Stimulated activated naive CD8-positive, alpha-beta T cell treated with anti-CD3 and anti-CD28 coated beads, Interleukin-15, Interleukin-2, amounts not matched to agents 100 U/mL and 50 U/mL, for 24 hours (primary cell): ENCODE data around the gene ERBB3.

Experiments used
- ATAC-seq: fragments of 150-1000 bp; cut with Tn5 transposase; one replicate; pipeline ENCODE4 v1.10.0; 2021
- DNase-seq: peaks from one replicate; pipeline ENCODE4 v3.0.0; 2021

The ERBB3 gene

DNA sequence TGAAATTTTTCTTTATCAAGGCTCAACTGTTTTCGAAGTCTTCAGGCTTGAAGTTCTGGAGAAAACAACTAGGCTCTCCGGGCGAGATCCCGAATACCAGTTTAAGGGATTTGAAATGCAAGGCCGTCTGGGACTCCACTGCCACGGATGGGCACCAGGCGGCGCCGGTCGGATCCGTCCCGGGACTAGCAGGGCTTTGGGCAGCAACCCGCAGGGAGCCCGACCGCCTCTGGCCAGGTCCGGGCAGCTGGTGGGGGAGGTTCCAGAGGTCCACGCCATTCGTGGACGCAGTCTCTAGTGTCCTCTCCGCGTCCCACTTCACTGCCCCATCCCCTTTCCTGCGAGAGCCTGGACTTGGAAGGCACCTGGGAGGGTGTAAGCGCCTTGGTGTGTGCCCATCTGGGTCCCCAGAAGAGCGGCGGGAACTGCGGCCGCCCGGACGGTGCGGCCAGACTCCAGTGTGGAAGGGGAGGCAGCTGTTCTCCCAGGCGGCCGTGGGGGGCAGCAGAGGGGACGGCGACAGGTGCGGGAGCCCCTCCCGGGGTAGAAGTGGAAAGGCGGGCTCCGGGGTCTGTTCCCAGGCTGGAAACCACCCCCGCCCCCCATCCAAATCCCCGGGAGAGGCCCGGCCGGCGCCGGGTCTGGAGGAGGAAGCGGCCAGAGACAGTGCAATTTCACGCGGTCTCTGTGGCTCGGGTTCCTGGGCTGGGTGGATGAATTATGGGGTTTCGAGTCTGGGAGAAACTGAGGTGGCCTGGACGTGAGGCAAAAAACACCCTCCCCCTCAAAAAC is 838 bp upstream of the ERBB3 start:
- peak; percentile 70 for DNase-seq
- ATAC-seq = peak; percentile 51

DNA sequence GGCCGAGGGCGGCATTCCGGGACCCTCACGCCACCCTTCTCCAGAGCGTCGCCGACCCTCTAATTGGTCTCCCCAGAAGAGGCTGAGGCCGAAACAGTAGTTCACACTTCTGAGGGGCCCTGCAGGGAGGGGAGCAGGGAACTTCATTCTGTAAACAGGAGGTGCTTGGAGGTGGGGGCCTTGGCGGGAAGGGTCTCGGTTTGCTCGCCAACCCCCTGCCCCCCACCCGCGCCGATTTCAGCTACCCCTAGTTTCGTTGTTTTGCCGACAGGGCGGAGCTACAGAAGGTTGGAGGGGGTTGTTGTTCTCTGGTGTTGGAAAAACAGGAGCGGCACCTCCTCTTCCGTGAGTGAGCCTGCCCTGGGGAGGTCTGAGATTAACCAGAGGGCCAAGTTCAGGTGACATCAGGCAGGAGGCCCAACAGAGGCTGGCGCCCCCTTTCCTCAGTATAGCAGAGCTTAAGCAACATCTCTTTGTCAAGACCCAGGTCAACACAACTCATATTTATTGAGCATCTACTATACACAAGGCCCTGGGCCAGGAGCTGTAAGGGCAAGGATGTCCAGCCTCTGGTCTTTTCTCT is 682 bp downstream of the ERBB3 start:
- DNase-seq = no peak
- ATAC-seq = no peak

DNA sequence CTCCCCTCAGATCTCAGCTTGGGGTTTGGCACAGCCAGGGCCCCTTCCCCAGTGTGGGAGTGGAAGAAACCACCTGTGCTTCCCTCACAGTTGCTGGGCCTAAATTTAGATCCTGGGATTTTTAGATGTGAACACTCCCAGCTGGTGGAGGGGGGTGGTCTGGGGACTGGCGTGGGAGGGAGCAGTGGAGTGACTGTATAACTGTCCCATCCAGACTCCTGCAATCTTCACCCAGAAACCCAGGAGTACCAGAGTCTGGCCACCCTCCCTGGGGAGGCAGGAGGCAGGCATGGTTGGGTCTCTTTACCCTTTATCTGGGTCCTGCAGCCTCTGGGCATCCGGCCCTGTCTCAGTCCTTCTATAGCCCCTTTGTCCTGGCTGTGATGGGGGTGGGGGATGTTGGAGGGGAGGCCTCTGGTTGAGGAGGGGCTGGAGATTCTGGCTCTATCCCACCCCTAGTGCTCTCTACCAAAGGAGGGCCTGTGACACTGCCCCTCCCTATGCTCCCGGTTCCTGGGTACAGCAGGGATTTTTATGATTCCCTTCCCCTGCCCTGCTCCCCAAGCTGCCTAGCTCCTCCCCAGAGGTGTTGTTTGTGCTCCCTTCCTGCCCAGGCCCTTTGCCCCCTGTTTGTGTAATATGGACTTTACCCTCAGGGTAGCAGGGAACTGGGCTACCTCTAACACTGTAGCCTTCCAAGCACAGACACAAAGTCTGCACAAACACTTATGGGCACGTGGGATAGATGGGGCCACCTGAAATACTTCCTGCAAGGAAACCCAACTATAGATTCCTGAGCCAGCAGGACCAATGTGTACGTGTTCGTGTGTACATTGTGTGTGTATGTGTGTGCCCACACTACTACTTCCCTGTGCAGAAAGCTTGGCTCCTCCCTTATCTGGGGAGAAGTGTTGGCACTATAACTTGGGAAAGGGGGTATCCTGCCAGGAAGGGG is 1.7 kb downstream of the ERBB3 start:
- DNase-seq (no peak), ATAC-seq (no peak)

DNA sequence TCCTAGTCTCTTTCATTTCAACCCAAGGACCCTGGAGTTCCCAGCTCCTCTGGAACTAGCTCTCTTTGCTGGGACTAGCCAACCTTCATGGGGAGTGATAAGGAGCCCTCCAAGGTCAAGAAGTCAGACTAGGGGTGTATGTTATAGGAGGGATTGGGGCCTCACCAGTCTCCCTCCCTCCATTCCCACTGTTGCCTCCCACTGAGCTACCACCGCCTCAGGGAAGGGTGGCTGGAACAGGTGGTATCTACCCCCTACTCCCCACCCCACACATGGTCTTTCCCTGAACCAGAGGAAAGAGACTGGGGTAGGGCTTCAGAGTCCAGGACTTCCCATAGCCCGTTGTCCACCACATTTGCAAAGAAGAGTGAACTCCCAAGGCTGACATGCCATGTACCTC is 2.4 kb downstream of the ERBB3 start:
- ATAC-seq = no peak
- DNase-seq = no peak

DNA sequence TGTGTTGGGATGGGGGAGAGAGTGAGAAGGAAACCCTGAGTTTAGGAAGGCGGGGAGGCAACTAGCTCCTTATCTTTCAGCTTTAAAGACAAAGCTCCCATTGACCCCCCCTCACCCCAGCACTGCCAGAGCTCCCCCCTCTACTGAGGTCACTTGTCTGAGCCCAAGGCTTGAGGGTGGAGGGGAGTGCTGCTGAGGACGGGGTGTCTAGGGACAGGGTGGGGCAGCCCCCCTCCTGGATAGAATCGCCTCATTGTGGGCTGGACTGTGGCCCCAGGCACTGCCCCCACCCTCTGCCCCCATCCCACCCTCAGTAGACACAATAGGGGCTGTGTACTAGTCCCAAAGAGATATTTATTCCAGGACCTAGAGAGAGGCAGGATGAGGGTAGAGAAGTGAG is 3.0 kb downstream of the ERBB3 start:
- no peak for ATAC-seq
- no peak for DNase-seq

DNA sequence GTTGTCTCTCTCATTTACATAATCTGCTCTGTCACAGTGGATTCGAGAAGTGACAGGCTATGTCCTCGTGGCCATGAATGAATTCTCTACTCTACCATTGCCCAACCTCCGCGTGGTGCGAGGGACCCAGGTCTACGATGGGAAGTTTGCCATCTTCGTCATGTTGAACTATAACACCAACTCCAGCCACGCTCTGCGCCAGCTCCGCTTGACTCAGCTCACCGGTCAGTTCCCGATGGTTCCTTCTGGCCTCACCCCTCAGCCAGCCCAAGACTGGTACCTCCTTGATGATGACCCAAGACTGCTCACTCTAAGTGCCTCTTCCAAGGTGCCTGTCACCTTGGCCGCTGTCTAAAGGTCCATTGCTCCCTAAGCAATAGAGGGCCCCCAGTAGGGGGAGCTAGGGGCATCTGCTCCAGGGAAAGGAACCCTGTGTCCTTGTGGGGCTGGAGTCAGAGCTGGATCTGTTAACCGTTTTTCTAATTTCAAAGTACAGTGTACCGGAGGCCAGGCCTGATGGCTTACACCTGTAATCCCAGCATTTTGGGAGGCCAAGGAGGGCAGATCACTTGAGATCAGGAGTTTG is 5.1 kb downstream of the ERBB3 start:
- ATAC-seq (peak; percentile 42), DNase-seq (peak; percentile 64)

DNA sequence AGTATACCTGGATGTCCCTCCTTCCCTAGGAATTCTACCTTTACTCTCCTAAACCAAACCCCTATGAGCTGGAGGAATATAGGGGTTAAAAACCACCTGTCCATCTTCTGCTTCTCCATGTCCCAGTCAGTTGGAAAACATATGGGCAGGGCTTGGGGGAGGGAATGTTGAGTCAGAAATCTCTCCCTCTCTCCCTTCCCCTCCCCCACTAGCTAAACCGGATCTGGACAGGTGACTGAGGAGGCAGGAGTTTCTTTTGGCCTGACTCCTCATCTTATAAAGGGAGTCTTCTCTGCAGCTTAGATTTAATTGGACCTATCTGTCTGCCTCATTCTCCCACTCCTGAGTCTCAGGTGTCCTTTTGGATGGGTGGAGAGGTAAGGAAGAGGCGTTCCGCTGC is 6.1 kb downstream of the ERBB3 start:
- no peak for ATAC-seq
- DNase-seq = no peak

DNA sequence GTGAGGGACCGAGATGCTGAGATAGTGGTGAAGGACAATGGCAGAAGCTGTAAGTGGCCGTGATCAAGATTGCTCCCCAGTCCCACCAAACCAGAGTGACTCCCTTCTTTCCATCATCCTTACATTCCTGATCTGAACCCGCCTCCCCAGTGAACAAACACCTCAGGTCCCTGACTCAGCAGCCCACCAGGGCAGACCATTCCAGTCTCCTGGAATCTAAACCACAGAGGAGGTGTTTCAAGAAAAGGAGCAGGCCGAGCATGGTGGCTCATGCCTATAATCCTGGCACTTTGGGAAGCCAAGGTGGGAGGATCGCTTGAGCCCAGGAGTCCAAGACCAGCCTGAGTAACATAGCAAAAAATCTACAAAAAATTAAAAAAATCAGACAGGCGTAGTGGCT is 6.6 kb downstream of the ERBB3 start:
- ATAC-seq = no peak
- no peak for DNase-seq

DNA sequence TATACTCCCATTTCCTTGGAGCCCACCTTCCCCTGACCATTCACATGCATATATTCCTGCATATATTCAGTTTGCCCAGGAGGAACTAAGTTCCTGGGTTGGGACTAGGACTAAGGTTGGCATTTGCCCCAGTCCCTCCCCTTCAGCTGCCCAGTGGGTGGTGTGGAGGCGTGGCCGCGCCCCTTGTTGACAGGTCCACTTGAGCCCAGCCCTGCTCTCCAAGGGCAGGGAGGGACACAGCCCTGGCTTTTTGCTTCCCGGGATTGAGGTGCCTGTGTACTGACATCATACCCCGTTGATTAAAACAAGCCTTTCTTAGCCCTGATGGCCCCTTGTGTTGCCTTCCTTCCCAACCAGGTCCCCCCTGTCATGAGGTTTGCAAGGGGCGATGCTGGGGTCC is 7.3 kb downstream of the ERBB3 start:
- no peak for ATAC-seq
- DNase-seq = no peak

DNA sequence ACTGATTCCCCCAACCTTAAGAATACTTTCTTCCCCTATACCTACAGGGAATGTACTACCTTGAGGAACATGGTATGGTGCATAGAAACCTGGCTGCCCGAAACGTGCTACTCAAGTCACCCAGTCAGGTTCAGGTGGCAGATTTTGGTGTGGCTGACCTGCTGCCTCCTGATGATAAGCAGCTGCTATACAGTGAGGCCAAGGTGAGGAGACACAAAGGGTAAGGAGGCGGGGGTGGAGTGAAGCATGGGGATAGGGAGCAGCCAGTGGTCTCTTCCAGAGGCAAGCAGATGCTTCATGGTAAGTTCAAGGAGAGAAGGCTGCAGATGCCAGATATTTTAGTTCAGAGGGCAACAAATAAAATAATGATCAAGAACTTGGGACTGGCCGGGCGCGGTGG is 17.8 kb downstream of the ERBB3 start:
- no peak for DNase-seq
- no peak for ATAC-seq

DNA sequence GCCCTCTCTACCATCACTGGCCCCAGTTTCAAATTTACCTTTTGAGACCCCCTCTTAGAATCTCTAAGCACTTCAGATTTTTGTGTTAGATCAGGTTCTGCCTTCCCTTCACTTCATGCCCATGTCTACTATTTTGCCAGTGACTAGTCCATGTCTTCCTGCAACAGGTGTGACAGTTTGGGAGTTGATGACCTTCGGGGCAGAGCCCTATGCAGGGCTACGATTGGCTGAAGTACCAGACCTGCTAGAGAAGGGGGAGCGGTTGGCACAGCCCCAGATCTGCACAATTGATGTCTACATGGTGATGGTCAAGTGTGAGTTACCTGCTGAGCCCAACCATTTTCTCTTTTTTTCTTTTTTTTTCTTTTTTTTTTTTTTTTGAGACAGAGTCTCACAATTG is 18.6 kb downstream of the ERBB3 start:
- DNase-seq (no peak), ATAC-seq (no peak)

DNA sequence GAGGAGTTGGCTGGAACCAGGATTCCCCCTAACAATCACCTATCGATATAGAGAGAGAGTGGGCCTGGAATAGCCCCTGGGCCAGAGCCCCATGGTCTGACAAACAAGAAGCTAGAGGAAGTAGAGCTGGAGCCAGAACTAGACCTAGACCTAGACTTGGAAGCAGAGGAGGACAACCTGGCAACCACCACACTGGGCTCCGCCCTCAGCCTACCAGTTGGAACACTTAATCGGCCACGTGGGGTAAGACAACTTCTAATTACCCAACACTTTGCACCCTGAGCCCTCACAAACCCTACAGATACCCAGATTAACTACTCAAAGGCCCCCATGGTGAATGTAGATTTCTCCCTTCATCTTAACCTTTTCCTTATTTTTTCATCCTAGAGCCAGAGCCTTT is 19.8 kb downstream of the ERBB3 start:
- DNase-seq (no peak), ATAC-seq (no peak)

DNA sequence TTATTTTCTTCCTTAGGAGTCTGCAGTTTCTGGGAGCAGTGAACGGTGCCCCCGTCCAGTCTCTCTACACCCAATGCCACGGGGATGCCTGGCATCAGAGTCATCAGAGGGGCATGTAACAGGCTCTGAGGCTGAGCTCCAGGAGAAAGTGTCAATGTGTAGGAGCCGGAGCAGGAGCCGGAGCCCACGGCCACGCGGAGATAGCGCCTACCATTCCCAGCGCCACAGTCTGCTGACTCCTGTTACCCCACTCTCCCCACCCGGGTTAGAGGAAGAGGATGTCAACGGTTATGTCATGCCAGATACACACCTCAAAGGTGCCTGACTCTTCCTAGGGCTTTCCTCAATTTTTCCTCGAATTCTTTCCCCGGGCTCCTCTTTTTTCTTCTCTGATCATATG is 21.1 kb downstream of the ERBB3 start:
- ATAC-seq (no peak), DNase-seq (no peak)

DNA sequence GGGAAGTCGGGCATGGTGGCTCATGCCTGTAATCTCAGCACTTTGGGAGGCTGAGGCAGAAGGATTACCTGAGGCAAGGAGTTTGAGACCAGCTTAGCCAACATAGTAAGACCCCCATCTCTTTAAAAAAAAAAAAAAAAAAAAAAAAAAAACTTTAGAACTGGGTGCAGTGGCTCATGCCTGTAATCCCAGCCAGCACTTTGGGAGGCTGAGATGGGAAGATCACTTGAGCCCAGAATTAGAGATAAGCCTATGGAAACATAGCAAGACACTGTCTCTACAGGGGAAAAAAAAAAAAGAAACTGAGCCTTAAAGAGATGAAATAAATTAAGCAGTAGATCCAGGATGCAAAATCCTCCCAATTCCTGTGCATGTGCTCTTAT is 22.7 kb downstream of the ERBB3 start:
- no peak for ATAC-seq

DNA sequence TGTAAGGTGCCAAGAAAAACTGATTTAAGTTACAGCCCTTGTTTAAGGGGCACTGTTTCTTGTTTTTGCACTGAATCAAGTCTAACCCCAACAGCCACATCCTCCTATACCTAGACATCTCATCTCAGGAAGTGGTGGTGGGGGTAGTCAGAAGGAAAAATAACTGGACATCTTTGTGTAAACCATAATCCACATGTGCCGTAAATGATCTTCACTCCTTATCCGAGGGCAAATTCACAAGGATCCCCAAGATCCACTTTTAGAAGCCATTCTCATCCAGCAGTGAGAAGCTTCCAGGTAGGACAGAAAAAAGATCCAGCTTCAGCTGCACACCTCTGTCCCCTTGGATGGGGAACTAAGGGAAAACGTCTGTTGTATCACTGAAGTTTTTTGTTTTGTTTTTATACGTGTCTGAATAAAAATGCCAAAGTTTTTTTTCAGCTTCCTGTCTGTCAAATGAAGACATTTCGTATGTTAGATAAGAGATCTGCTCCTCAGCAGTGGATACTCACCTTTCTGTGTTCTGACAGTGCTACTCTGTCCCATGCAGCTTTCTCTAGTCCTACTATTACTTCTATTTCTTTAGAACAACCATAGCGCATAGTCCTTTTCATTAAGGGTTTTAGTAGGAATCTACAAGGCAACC is 23.2 kb downstream of the ERBB3 start:
- DNase-seq = no peak
- ATAC-seq = no peak

More for the DNA sequence above, 22.7 kb downstream of the ERBB3 start:
- DNase-seq = no peak

DNA sequence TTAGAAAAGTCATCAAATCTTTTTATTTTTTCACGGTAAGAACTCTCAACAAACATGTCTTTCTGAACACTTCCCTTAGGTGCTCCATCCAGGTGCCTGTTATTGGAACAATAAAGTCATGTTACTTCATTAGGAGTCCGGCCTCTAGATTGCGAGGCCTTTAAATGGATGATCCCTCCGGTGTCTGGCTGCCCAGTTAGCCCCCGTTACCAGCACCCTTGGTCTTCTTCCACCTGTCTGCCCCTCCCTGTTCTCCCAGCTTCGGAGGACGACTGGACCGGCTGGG is 23.8 kb downstream of the ERBB3 start:
- DNase-seq = no peak
- no peak for ATAC-seq

DNA sequence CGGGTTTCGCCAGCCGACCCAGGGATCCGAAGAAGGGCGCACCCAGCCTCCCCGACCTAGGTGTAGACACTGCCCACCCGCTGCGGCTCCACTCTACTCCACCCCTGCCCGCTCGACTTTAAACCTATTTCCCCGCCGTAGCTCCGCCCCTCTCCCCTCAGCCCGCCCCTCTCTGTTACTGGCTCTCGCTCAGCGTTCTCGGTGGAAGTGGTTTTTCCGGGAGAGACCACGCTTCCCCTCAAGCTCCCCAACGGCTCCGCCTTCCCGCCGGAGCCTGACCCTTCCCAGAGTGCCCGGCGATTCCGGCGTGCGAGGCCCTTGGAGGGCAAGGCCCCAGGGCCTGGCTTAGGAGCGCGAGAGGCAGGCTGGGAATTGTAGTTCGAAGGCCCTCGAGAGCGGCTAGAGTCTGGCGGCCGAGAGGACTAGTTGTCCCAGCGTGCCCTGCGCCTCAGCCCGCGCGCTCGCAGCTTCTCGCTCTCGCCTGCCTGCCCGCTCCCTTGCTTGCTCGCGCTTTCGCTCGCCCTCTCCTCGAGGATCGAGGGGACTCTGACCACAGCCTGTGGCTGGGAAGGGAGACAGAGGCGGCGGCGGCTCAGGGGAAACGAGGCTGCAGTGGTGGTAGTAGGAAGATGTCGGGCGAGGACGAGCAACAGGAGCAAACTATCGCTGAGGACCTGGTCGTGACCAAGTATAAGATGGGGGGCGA is 24.3 kb downstream of the ERBB3 start, which contains the start of gene PA2G4:
TSS of gene PA2G4 (plus strand) at position 451 of the 706 bp plus-strand sequence. CDS start at position 630, 179 bp downstream.
- ATAC-seq (peak; percentile 99), DNase-seq (peak; percentile 98)

DNA sequence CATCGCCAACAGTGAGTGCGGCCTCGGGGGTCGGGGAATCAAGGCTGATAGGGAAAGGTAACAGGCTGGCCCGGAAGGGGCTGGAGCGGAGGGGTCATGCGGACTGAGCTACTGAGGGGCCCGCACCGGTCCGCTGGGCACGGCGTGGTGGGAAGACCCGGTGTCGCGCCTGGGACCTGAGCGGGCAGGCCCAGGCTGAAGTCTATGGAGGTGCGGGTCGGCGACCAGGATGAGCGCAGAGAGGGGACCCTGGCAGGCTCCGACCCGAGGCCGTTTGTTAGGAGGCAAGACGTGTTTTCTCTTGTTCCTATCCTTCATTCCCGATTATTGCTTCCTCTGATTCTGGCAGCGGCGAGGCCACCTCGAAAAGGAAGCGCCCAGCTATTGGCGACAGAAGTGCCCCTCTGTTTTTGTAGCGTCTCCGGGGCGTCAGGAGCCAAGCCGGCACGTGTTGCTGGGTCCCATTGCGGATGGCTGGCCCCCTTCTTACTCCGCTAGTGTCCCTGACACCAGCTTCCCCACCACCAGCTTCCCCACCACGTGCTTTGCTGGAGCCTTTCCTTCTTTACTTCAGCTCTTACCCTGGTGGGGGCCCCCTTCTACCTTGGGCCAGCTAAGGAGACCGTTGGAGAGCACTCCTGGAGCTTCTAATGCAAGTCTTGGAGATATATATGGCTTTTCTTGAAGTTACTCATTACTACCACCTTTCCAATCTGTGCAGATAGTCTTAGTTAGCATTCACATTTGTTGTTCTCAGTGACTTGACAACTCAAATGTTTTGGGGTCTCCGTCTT is 25.0 kb downstream of the ERBB3 start:
- peak; percentile 43 for DNase-seq

DNA sequence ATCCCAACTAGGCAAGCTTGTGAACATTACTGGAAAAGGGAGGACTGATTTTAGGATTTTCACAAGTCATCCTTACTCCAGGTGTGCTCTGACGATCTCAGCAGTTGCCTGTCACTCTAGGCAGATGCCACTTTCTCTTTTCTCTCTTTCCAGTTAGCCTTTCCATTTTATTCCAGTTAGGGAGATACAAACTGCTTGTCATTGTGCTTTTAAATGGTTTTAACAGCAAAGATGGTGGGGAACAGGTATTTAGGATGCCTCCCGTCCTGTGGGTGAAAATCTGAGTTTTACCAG is 25.6 kb downstream of the ERBB3 start:
- no peak for ATAC-seq
- no peak for DNase-seq

More for the DNA sequence above, 25.0 kb downstream of the ERBB3 start:
- ATAC-seq = peak; percentile 1

DNA sequence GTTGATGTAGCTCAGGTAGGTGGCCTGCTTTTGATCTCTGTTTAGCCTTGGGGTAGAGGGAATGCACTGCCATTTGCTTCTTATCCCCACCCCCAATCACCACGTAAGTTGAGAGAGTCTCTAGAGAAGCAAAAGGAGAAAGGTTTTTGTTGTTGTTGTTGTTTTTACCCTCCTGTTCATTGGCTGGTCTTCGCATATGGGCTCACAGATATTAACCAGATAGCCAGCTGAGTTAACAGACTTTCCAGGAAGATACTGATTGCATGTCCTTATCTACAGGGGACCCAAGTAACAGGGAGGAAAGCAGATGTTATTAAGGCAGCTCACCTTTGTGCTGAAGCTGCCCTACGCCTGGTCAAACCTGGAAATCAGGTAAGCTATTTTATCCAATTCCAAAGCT is 27.3 kb downstream of the ERBB3 start:
- ATAC-seq (no peak), DNase-seq (no peak)

DNA sequence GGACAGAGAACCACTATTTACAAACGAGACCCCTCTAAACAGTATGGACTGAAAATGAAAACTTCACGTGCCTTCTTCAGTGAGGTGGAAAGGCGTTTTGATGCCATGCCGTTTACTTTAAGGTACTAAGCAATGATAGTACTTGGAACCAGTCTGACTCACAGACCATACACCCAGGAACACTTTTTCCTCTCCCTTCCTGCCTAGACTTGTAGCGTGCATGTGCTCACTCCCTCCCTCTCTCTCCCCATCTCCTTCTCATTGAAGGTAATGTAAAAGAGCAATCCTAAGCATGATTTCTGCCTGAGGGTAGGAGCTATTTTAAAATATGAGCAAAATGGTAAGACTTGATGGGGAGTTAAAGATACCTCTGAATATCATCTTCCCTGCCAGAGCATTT is 30.6 kb downstream of the ERBB3 start:
- no peak for ATAC-seq
- no peak for DNase-seq
